Suprapubic skin (tissue), 4 donors: ENCODE measurements around the gene CHST11. TPM values are rescaled to one million over a fixed set of nuclear protein-coding genes. Genes with fewer than 3 reads are reported as not detected.

Source experiments
- DNase-seq, 2 donors: peaks; one replicate each; pipeline ENCODE4 v3.0.0-alpha.2; 2019; ENCODE audit warnings: low spot score in 2 of 2
- H3K27ac ChIP-seq: fragments of 200-600 bp; sonication (generic); one replicate; pipeline ENCODE4 v1.5.1; 2019
- H3K27me3 ChIP-seq: fragments of 200-600 bp; sonication (generic); one replicate; pipeline ENCODE4 v1.5.1; 2019
- H3K36me3 ChIP-seq: fragments of 200-600 bp; sonication (generic); one replicate; pipeline ENCODE4 v1.5.1; 2019
- H3K4me1 ChIP-seq: fragments of 200-600 bp; sonication (generic); one replicate; pipeline ENCODE4 v1.5.1; 2019
- H3K4me3 ChIP-seq: fragments of 200-600 bp; sonication (generic); one replicate; pipeline ENCODE4 v1.5.1; 2019; ENCODE audit warnings: mild to moderate bottlenecking
- H3K9me3 ChIP-seq: fragments of 200-600 bp; sonication (generic); one replicate; pipeline ENCODE4 v1.5.1; 2019
- CTCF ChIP-seq, 2 donors: fragments of 200-600 bp in 1 of 2; fragments of 450-650 bp in 1 of 2; sonication (generic) in 1 of 2; IDR thresholded peaks; one replicate each; pipeline ENCODE4 v1.5.1; 2016 to 2019; ENCODE audit warnings: antibody characterized with exemption in 2 of 2, mild to moderate bottlenecking in 1 of 2, moderate library complexity in 1 of 2
- EP300 ChIP-seq: sonication (generic); formaldehyde crosslinking; IDR thresholded peaks from one replicate; pipeline ENCODE4 v1.6.1; 2017; ENCODE audit warnings: antibody characterized with exemption
- POLR2A ChIP-seq, 2 donors: fragments of 450-650 bp; IDR thresholded peaks; one replicate each; pipeline ENCODE4 v1.6.1; 2017; ENCODE audit warnings: antibody characterized with exemption in 2 of 2, mild to moderate bottlenecking in 2 of 2, moderate library complexity in 2 of 2
- POLR2AphosphoS5 ChIP-seq, 3 donors: sonication (generic); formaldehyde crosslinking; IDR thresholded peaks; one replicate each; pipeline ENCODE4 v1.6.1; 2017; ENCODE audit warnings: antibody characterized with exemption in 3 of 3
- WGBS: methylation state at CpG from one replicate; pipeline ENCODE4 v1.1.5; 2018; 5-methylcytosine and 5-hydroxymethylcytosine counted together
- total RNA-seq, 4 donors: library from RNA; depleted of rRNA; stranded (reverse); fragments of >200 nt; gene quantifications; one replicate each; pipeline ENCODE4 v1.1.0, GENCODE V29; 2016

The CHST11 gene
- total RNA-seq, 4 donors from 2014 or later: 1.8 to 5.8 (median 3.8) TPM

GRCh38 chr12:104538891-104539462 lies 82.2 kb downstream of the CHST11 start:
- Histone ChIP-seq H3K9me3 (no peaks in the 10 kb centered on the region), H3K4me1 (peaks cover 15% of the 10 kb centered on the region), H3K27me3 (no peaks in the 10 kb centered on the region), H3K27ac (no peak overlapping the region), H3K4me3 (no peak overlapping the region), H3K36me3 (no peaks in the 10 kb centered on the region)
- DNase-seq: no peak
- WGBS: 88% methylated on average over 6 of the region's 6 CpGs
- TF ChIP-seq CTCF (IDR thresholded peaks at IDR 0.05): no peak
- TF ChIP-seq EP300: no peak
- no peak for TF ChIP-seq POLR2AphosphoS5 (IDR thresholded peaks at IDR 0.05)
- no peak for TF ChIP-seq POLR2A (IDR thresholded peaks at IDR 0.05)

GRCh38 chr12:104544836-104545235 lies 88.1 kb downstream of the CHST11 start:
- Histone ChIP-seq H3K9me3 (no peaks in the 10 kb centered on the region), H3K27ac (no peak overlapping the region), H3K4me1 (peaks cover 10% of the 10 kb centered on the region), H3K4me3 (no peak overlapping the region), H3K27me3 (no peaks in the 10 kb centered on the region), H3K36me3 (no peaks in the 10 kb centered on the region)
- no peak for TF ChIP-seq POLR2A (IDR thresholded peaks at IDR 0.05)
- no peak for TF ChIP-seq CTCF (IDR thresholded peaks at IDR 0.05)
- no peak for TF ChIP-seq EP300
- TF ChIP-seq POLR2AphosphoS5 (IDR thresholded peaks at IDR 0.05): no peak
- 92% methylated on average over 5 of the region's 5 CpGs for WGBS
- no peak for DNase-seq

GRCh38 chr12:104546575-104546974 lies 89.8 kb downstream of the CHST11 start:
- H3K36me3 ChIP-seq: no peaks in the 10 kb centered on the region

GRCh38 chr12:104547235-104547634 lies 90.5 kb downstream of the CHST11 start:
- no peaks in the 10 kb centered on the region for H3K36me3 ChIP-seq
- no peaks in the 10 kb centered on the region for H3K9me3 ChIP-seq
- no peak for TF ChIP-seq EP300
- no peak for TF ChIP-seq POLR2A (IDR thresholded peaks at IDR 0.05)
- no peak for TF ChIP-seq CTCF (IDR thresholded peaks at IDR 0.05)
- TF ChIP-seq POLR2AphosphoS5 (IDR thresholded peaks at IDR 0.05): no peak
- H3K4me3 ChIP-seq: no peak overlapping the region
- WGBS: 35% methylated on average over 9 of the region's 9 CpGs
- H3K4me1 ChIP-seq: peaks cover 12% of the 10 kb centered on the region
- no peak for DNase-seq
- H3K27ac ChIP-seq: no peak overlapping the region
- H3K27me3 ChIP-seq: no peaks in the 10 kb centered on the region

More at GRCh38 chr12:104546575-104546974, 89.8 kb downstream of the CHST11 start:
- 26% methylated on average over 3 of the region's 3 CpGs for WGBS
- H3K4me3 ChIP-seq: no peak overlapping the region
- no peaks in the 10 kb centered on the region for H3K27me3 ChIP-seq
- H3K9me3 ChIP-seq: no peaks in the 10 kb centered on the region
- no peak for TF ChIP-seq POLR2A (IDR thresholded peaks at IDR 0.05)
- no peak for TF ChIP-seq POLR2AphosphoS5 (IDR thresholded peaks at IDR 0.05)
- TF ChIP-seq EP300: no peak
- no peak for TF ChIP-seq CTCF (IDR thresholded peaks at IDR 0.05)
- peaks cover 12% of the 10 kb centered on the region for H3K4me1 ChIP-seq
- H3K27ac ChIP-seq: no peak overlapping the region
- DNase-seq: no peak

- Histone ChIP-seq H3K27ac (no peak overlapping the region), H3K4me1 (peaks cover 12% of the 10 kb centered on the region), H3K36me3 (no peaks in the 10 kb centered on the region), H3K4me3 (no peak overlapping the region), H3K27me3 (peaks cover 4% of the 10 kb centered on the region), H3K9me3 (no peaks in the 10 kb centered on the region)
- 78% methylated on average over 9 of the region's 9 CpGs for WGBS
- TF ChIP-seq POLR2AphosphoS5 (IDR thresholded peaks at IDR 0.05) (no peak), EP300 (no peak), POLR2A (IDR thresholded peaks at IDR 0.05) (no peak), CTCF (IDR thresholded peaks at IDR 0.05) (no peak)
- no peak for DNase-seq
Observed at GRCh38 chr12:104549815-104550480, 93.2 kb downstream of the CHST11 start.
